SK-N-SH (cell line): ENCODE measurements around the gene AFMID. TPM values are rescaled to one million over a fixed set of nuclear protein-coding genes. Genes with fewer than 3 reads are reported as not detected.
A peak's percentile ranks its signal among the peaks of the same experiment; 100 is the strongest.

Experiments
- CTCF ChIA-PET: fragments of 300-600, 350-600 bp; formaldehyde crosslinking; extraction: SDS; loops from one replicate; lab custom pipeline; 2021; lab: Yijun Ruan, JAX
- POLR2A ChIA-PET: fragments of 350-600 bp; sonication (Branson Sonifier 250); formaldehyde crosslinking; extraction: SDS; loops from one replicate; lab custom pipeline; 2020; ENCODE audit warnings: antibody characterized with exemption, inconsistent platforms; lab: Yijun Ruan, JAX
- DNase-seq: peaks from one replicate; pipeline ENCODE4 v3.0.0; 2012
- H2AFZ ChIP-seq: fragments of 200-600 bp; sonication (generic); 2 replicates; pipeline ENCODE4 v1.8.1; 2016; ENCODE audit warnings: antibody characterized with exemption, mild to moderate bottlenecking, low read depth
- H3F3A ChIP-seq: fragments of 200-600 bp; sonication (generic); replicated peaks from 2 replicates; pipeline ENCODE3; 2016; ENCODE audit warnings: antibody characterized with exemption, mild to moderate bottlenecking; ENCODE audit not compliant: insufficient read depth
- H3K27ac ChIP-seq, 2 experiments: fragments of 200-500 bp in 1 of 2; fragments of 200-600 bp in 1 of 2; sonication (Bioruptor generic) in 1 of 2; sonication (generic), shearing (Covaris generic) in 1 of 2; 2 replicates each; pipeline versions ENCODE4 v1.5.1 to v1.6.1; 2014 to 2016; ENCODE audit warnings: low read depth in 2 of 2, inconsistent platforms in 1 of 2, low read length in 1 of 2, mild to moderate bottlenecking in 1 of 2, mixed read lengths in 1 of 2
- H3K27me3 ChIP-seq: fragments of 200-600 bp; sonication (generic), shearing (Covaris generic); 2 replicates; pipeline ENCODE4 v1.6.1; 2016; ENCODE audit warnings: mixed run types; ENCODE audit not compliant: insufficient read depth
- H3K36me3 ChIP-seq, 2 experiments: fragments of 200-500 bp in 1 of 2; fragments of 200-600 bp in 1 of 2; sonication (Bioruptor generic) in 1 of 2; sonication (generic) in 1 of 2; replicated peaks in 1 of 2; 2 replicates each; pipeline versions ENCODE3 to v1.5.1; 2014 to 2016; ENCODE audit warnings: low read length in 1 of 2, mild to moderate bottlenecking in 1 of 2; ENCODE audit not compliant: insufficient read depth in 2 of 2, control insufficient read depth in 1 of 2
- H3K4me1 ChIP-seq, 2 experiments: fragments of 200-500 bp in 1 of 2; fragments of 200-600 bp in 1 of 2; sonication (Bioruptor generic) in 1 of 2; sonication (generic), shearing (Covaris generic) in 1 of 2; 2 replicates each; pipeline versions ENCODE4 v1.5.1 to v1.6.1; 2014 to 2016; ENCODE audit warnings: low read depth in 1 of 2, low read length in 1 of 2, mixed run types in 1 of 2; ENCODE audit not compliant: insufficient read depth in 2 of 2, control insufficient read depth in 1 of 2
- H3K4me2 ChIP-seq: fragments of 200-600 bp; sonication (generic), shearing (Covaris generic); 2 replicates; pipeline ENCODE4 v1.6.1; 2017; ENCODE audit warnings: mixed run types
- H3K4me3 ChIP-seq, 2 experiments: fragments of 200-500 bp in 1 of 2; fragments of 200-600 bp in 1 of 2; sonication (Bioruptor generic) in 1 of 2; sonication (generic), shearing (Covaris generic) in 1 of 2; 2 replicates each; pipeline versions ENCODE4 v1.5.1 to v1.8.1; 2014 to 2016; ENCODE audit warnings: low read depth in 2 of 2, inconsistent platforms in 1 of 2, low read length in 1 of 2, mild to moderate bottlenecking in 1 of 2, mixed read lengths in 1 of 2, moderate library complexity in 1 of 2
- H3K79me2 ChIP-seq: fragments of 200-600 bp; sonication (generic); 2 replicates; pipeline ENCODE4 v1.8.1; 2017; ENCODE audit warnings: mild to moderate bottlenecking; ENCODE audit not compliant: insufficient read depth
- H3K9ac ChIP-seq: fragments of 200-600 bp; sonication (generic); 2 replicates; pipeline ENCODE4 v1.6.1; 2017; ENCODE audit warnings: mixed run types
- H3K9me2 ChIP-seq: fragments of 200-600 bp; sonication (generic); 2 replicates; pipeline ENCODE4 v1.6.1; 2017; ENCODE audit warnings: mixed run types
- H3K9me3 ChIP-seq: fragments of 200-600 bp; sonication (generic); 2 replicates; pipeline ENCODE4 v1.6.1; 2017; ENCODE audit warnings: mixed run types, mild to moderate bottlenecking, moderate library complexity
- H4K20me1 ChIP-seq: fragments of 200-600 bp; sonication (generic); 2 replicates; pipeline ENCODE4 v1.6.1; 2017; ENCODE audit warnings: mild to moderate bottlenecking, mixed run types; ENCODE audit not compliant: insufficient read depth
- EP300 ChIP-seq, 2 experiments: IDR thresholded peaks; 2 replicates each; pipeline versions ENCODE4 v1.4.0 to v1.6.1; 2012; ENCODE audit warnings: borderline replicate concordance in 1 of 2, low read depth in 1 of 2, low read length in 1 of 2
- EZH2phosphoT487 ChIP-seq: fragments of 200-600 bp; sonication (generic); IDR thresholded peaks from 2 replicates; pipeline ENCODE4 v1.6.1; 2017; ENCODE audit warnings: low read depth, mixed run types, mild to moderate bottlenecking, antibody characterized with exemption, moderate library complexity, borderline replicate concordance
- FOSL2 ChIP-seq: IDR thresholded peaks from 2 replicates; pipeline ENCODE4 v1.4.0; 2012; ENCODE audit warnings: low read depth, mild to moderate bottlenecking, moderate library complexity, borderline replicate concordance
- FOXJ3 ChIP-seq: sonication (generic); formaldehyde crosslinking; IDR thresholded peaks from 2 replicates; pipeline ENCODE4 v1.5.1; 2020; ENCODE audit warnings: mild to moderate bottlenecking, missing genetic modification reagents
- GABPA ChIP-seq: IDR thresholded peaks from 2 replicates; pipeline ENCODE4 v1.4.0; 2012; ENCODE audit warnings: low read depth, mild to moderate bottlenecking
- MXI1 ChIP-seq: IDR thresholded peaks from 2 replicates; pipeline ENCODE4 v1.6.1; 2012; ENCODE audit warnings: mild to moderate bottlenecking, low read depth, low read length, improper control_type of control experiment
- NFIC ChIP-seq: IDR thresholded peaks from 2 replicates; pipeline ENCODE4 v1.4.0; 2012; ENCODE audit warnings: borderline replicate concordance
- RFX5 ChIP-seq: IDR thresholded peaks from 2 replicates; pipeline ENCODE4 v1.6.1; 2012; ENCODE audit warnings: mild to moderate bottlenecking, improper control_type of control experiment, low read length
- WGBS: methylation state at CpG from one replicate; pipeline ENCODE4 v1.1.6; 2017; ENCODE audit warnings: low lambda C conversion rate; 5-methylcytosine and 5-hydroxymethylcytosine counted together
- polyA plus RNA-seq, 3 experiments: library from polyadenylated mRNA; depleted of rRNA; stranded (reverse); fragments of >200 nt; gene quantifications; 2 replicates each; pipeline ENCODE4 v1.2.3, GENCODE V29; 2012

The AFMID gene
- polyA plus RNA-seq, 1 of the 3 experiments (the other 2 are of a cell fraction): 44.4 TPM

GRCh38 chr17:78230996-78231935 lies 44.1 kb downstream of the AFMID start, which contains the start of gene TMEM235:
TMEM235 (plus strand) TSS chr17:78231631; CDS start chr17:78232024, 393 bp downstream.
- Histone ChIP-seq H2AFZ (no peak within 1 kb of the TSS), H3F3A (peaks cover under 1% of the 10 kb centered on the region), H3K4me1 (peaks cover 0 to 23% of the 10 kb centered on the region in 2 experiments; a peak in 1 of 4 replicates), H3K36me3 (no peaks in the 10 kb centered on the region), H3K4me2 (0 out of 2 replicates have a peak within 1 kb of the TSS, but pooled peaks have one; percentile 15), H3K4me3 (no peak within 1 kb of the TSS), H3K9me2 (no peaks in the 10 kb centered on the region), H3K27me3 (peaks cover 21% of the 10 kb centered on the region), H3K9me3 (no peaks in the 10 kb centered on the region), H3K9ac (no peak within 1 kb of the TSS), H3K27ac (no peak within 1 kb of the TSS), H4K20me1 (no peaks in the 10 kb centered on the region), H3K79me2 (no peaks in the 10 kb centered on the region)
- ChIA-PET POLR2A (interaction anchor here (1.0 kb wide), 1 partner anchor 20 kb away, joined by 3 read pairs; no protein-coding TSS in a partner anchor), CTCF (interaction anchor here (1.9 to 13.9 kb wide), 2 partner anchors 17 to 20 kb away, joined by 11 to 196 read pairs; no protein-coding TSS in a partner anchor)
- TF ChIP-seq RFX5 (no peak), EZH2phosphoT487 (no peak), FOSL2 (no peak), MXI1 (no peak), FOXJ3 (CRISPR knock-in tag) (no peak), EP300 (IDR thresholded peaks at IDR 0.05; ENCODE audit: borderline replicate concordance in 1 of 2, low read depth in 1 of 2, low read length in 1 of 2) (no peak)
- peak; percentile 62 for DNase-seq
- 57% methylated on average over 31 of the region's 52 CpGs for WGBS

- WGBS: 48% methylated on average over 35 of the region's 55 CpGs
- CTCF ChIA-PET: interaction anchor here (1.9 kb wide), 1 partner anchor 19 kb away, joined by 11 read pairs; no protein-coding TSS in a partner anchor
- Histone ChIP-seq H3K9me2 (no peaks in the 10 kb centered on the region), H2AFZ (no peak overlapping the region), H4K20me1 (no peaks in the 10 kb centered on the region), H3K4me2 (0 out of 2 replicates have a peak overlapping the region, but pooled peaks have one; percentile 15), H3K27ac (no peak overlapping the region), H3F3A (no peaks in the 10 kb centered on the region), H3K4me1 (peaks cover 0 to 22% of the 10 kb centered on the region in 2 experiments; a peak in 1 of 4 replicates), H3K27me3 (peaks cover 21% of the 10 kb centered on the region), H3K79me2 (no peaks in the 10 kb centered on the region), H3K36me3 (no peaks in the 10 kb centered on the region), H3K4me3 (no peak overlapping the region), H3K9ac (no peak overlapping the region), H3K9me3 (no peaks in the 10 kb centered on the region)
- DNase-seq: peak; percentile 85
- TF ChIP-seq GABPA: no peak
- no peak for TF ChIP-seq NFIC
- POLR2A ChIA-PET: interaction anchor here (1.0 kb wide), 1 partner anchor 19 kb away, joined by 3 read pairs; no protein-coding TSS in a partner anchor
Measured at GRCh38 chr17:78231991-78232858, 45.1 kb downstream of the AFMID start.
